Glomerular visceral epithelial cell (primary cell): ENCODE data around the gene HOXD11.

ENCODE experiments used
- DNase-seq: peaks from one replicate; pipeline ENCODE4 v3.0.0-alpha.2; 2016; ENCODE audit errors: extremely low spot score

Gene HOXD11

GRCh38 chr2:176131848-176132158 is 24.7 kb downstream of the HOXD11 start:
- DNase-seq = no peak

GRCh38 chr2:176132205-176133171 is 25.4 kb downstream of the HOXD11 start:
- DNase-seq = no peak

- DNase-seq = no peak
Measured at GRCh38 chr2:176133389-176133788, 26.3 kb downstream of the HOXD11 start.

GRCh38 chr2:176134035-176134434 is 27.0 kb downstream of the HOXD11 start:
- no peak for DNase-seq

- DNase-seq = peak; percentile 44
Measured at GRCh38 chr2:176135035-176135440, 28.0 kb downstream of the HOXD11 start.

GRCh38 chr2:176136374-176137251 is 29.5 kb downstream of the HOXD11 start:
- peak; percentile 66 for DNase-seq

- DNase-seq = no peak
Measured at GRCh38 chr2:176137252-176137580, 30.1 kb downstream of the HOXD11 start.

- DNase-seq = no peak
Measured at GRCh38 chr2:176137906-176138305, 30.8 kb downstream of the HOXD11 start.

- no peak for DNase-seq
Measured at GRCh38 chr2:176138526-176138922, 31.4 kb downstream of the HOXD11 start.

GRCh38 chr2:176138923-176139660 is 32.0 kb downstream of the HOXD11 start:
- no peak for DNase-seq

GRCh38 chr2:176139661-176140512 is 32.8 kb downstream of the HOXD11 start:
- no peak for DNase-seq

- peak; percentile 86 for DNase-seq
Measured at GRCh38 chr2:176140513-176141317, 33.6 kb downstream of the HOXD11 start.

GRCh38 chr2:176142281-176142680 is 35.2 kb downstream of the HOXD11 start:
- no peak for DNase-seq

GRCh38 chr2:176145085-176145969 is 38.2 kb downstream of the HOXD11 start:
- no peak for DNase-seq

- no peak for DNase-seq
Measured at GRCh38 chr2:176146101-176146500, 39.0 kb downstream of the HOXD11 start.

GRCh38 chr2:176146645-176147044 is 39.6 kb downstream of the HOXD11 start:
- DNase-seq = no peak

- no peak for DNase-seq
Measured at GRCh38 chr2:176147210-176147799, 40.2 kb downstream of the HOXD11 start.

- peak; percentile 64 for DNase-seq
Measured at GRCh38 chr2:176147800-176148496, 40.9 kb downstream of the HOXD11 start.
